Fibroblast of lung (primary cell): ENCODE data around the gene ERVFRD-1.

Experiments
- CTCF ChIP-seq, 2 donors: IDR thresholded peaks in 1 of 2; conservative IDR thresholded peaks in 1 of 2; 1 replicate in 1 of 2; 2 replicates in 1 of 2; pipeline ENCODE4 v1.5.1; 2011 to 2012; ENCODE audit warnings: low read length in 2 of 2, control low read depth in 1 of 2, inconsistent platforms in 1 of 2, low read depth in 1 of 2, mild to moderate bottlenecking in 1 of 2
- EZH2 ChIP-seq: IDR thresholded peaks from 2 replicates; pipeline ENCODE4 v1.5.1; 2012; ENCODE audit warnings: low read length, control low read depth, mild to moderate bottlenecking; ENCODE audit errors: missing control alignments

- TF ChIP-seq CTCF (conservative IDR thresholded peaks at IDR 0.05 in 1 of 2, IDR thresholded peaks at IDR 0.05 in 1 of 2; ENCODE audit: low read depth in 1 of 2, low read length in 2 of 2) (no peak), EZH2 (no peak)
Observed at GRCh38 chr6:11094941-11095340, 16.6 kb downstream of the ERVFRD-1 start.
